WERI-Rb-1 (cell line): Measurements from ENCODE around the gene NLRP9.
"Not testable (repeated sequence)": the region's sequence is repeated elsewhere in the genome, so short reads cannot be mapped to it uniquely, and the experiment has no call there.

Source experiments
- DNase-seq: peaks from one replicate; pipeline ENCODE4 v3.0.0-alpha.2; 2020
- H3K27ac ChIP-seq: fragments of 250-450 bp; sonication (Bioruptor Pico); 2 replicates; pipeline ENCODE4 v1.5.1; 2020; ENCODE audit warnings: mild to moderate bottlenecking, moderate library complexity
- H3K27me3 ChIP-seq: fragments of 250-450 bp; sonication (Bioruptor Pico); 2 replicates; pipeline ENCODE4 v1.5.1; 2021; ENCODE audit warnings: mild to moderate bottlenecking, low read depth, moderate library complexity; ENCODE audit not compliant: insufficient read depth, severe bottlenecking
- H3K36me3 ChIP-seq: fragments of 250-450 bp; sonication (Bioruptor Pico); 2 replicates; pipeline ENCODE4 v1.5.1; 2020; ENCODE audit warnings: mild to moderate bottlenecking, moderate library complexity
- H3K4me3 ChIP-seq: 2 replicates; pipeline ENCODE4 v1.5.1; 2011; ENCODE audit warnings: low read depth, mild to moderate bottlenecking, control low read depth, low read length
- H3K9me3 ChIP-seq: fragments of 250-450 bp; sonication (Bioruptor Pico); 2 replicates; pipeline ENCODE4 v1.5.1; 2021; ENCODE audit warnings: mild to moderate bottlenecking, moderate library complexity; ENCODE audit not compliant: severe bottlenecking
- TF ChIP-seq, protein P1 (sequence below): IDR thresholded peaks from 2 replicates; pipeline ENCODE4 v1.5.1; 2011; ENCODE audit warnings: low read depth, mild to moderate bottlenecking, control low read depth, inconsistent platforms, low read length

Gene NLRP9

DNA sequence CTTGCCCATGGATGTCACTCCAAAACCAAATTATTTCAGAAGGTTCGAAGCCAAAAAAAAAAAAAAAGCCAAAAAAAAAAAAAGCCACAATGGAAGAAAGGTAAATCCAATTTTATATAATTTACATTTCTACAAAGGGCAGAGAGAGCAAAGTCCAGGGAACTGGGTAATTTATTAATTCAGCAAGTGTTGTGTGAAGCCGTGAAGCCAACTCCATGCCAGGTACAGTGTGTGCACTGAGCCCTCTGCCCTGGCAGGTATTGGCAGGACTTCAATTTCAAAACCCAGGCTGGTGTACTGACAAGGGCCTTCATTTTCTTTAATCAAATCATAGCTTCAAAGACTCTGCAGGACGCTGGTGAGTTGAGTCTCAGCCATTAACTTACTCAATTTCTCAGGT is 15.2 kb upstream of the NLRP9 start:
- Histone ChIP-seq H3K36me3 (no peaks in the 10 kb centered on the region), H3K9me3 (no peaks in the 10 kb centered on the region), H3K27ac (no peak overlapping the region), H3K27me3 (peaks cover 73% of the 10 kb centered on the region), H3K4me3 (no peak overlapping the region)
- DNase-seq: no peak
- TF ChIP-seq, protein P1, sequence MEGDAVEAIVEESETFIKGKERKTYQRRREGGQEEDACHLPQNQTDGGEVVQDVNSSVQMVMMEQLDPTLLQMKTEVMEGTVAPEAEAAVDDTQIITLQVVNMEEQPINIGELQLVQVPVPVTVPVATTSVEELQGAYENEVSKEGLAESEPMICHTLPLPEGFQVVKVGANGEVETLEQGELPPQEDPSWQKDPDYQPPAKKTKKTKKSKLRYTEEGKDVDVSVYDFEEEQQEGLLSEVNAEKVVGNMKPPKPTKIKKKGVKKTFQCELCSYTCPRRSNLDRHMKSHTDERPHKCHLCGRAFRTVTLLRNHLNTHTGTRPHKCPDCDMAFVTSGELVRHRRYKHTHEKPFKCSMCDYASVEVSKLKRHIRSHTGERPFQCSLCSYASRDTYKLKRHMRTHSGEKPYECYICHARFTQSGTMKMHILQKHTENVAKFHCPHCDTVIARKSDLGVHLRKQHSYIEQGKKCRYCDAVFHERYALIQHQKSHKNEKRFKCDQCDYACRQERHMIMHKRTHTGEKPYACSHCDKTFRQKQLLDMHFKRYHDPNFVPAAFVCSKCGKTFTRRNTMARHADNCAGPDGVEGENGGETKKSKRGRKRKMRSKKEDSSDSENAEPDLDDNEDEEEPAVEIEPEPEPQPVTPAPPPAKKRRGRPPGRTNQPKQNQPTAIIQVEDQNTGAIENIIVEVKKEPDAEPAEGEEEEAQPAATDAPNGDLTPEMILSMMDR: no peak

DNA sequence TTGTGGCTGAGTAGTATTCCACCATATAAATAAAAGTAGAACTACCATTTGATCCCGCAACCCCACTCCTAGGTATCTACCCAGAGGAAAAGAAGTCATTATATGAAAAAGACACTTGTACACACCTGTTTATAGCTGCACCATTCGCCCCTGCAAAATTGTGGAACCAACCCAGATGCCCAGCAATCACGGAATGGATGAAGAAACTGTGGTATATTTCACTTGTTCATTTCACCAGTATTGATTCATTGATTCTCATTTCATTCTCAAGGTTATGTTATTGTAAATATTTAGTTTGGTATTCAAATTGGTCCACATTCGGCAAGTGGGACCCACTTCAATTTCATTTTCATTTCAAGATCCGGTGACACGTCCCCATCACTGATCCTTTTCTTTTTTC is 12.5 kb upstream of the NLRP9 start:
- Histone ChIP-seq H3K27ac (no peak overlapping the region), H3K27me3 (peaks cover 91% of the 10 kb centered on the region), H3K4me3 (no peak overlapping the region), H3K36me3 (no peaks in the 10 kb centered on the region), H3K9me3 (no peaks in the 10 kb centered on the region)
- DNase-seq: no peak
- TF ChIP-seq, protein P1: no peak

DNA sequence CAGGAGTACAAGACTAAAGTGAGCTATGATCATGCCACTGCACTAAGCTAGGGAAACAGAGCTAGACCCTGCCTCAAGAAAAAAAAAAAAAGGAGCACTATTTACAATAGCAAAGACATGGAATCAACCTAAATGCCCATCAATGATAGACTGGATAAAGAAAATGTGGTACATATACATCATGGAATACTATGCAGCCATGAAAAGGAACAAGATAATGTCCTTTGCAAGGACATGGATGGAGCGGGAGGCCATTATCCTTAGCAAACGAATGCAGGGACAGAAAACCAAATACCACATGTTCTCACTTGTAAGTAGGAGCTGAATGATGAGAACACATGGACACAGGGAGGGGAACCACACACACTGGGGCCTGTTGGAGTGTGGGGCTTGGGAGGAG is 7.8 kb downstream of the NLRP9 start:
- H3K36me3 ChIP-seq, H3K4me3 ChIP-seq: not testable (repeated sequence)

DNA sequence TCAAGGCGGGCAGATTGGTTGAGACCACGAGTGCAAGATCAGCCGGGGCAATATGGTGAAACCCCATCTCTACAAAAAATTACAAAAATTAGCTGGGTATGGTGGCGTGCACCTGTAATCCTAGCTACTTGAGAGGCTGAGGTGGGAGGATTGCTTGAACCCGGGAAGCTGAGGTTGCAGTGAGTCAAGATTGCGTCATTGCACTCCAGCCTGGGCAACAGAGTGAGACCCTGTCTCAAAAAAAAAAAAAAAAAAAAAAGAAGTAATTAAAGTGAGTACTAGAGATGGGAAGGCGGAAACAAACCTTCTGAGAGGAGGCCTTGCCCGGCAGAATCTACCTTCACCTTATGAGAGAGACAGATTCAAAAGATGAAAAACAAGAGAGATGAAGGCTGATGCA is 14.7 kb downstream of the NLRP9 start:
- DNase-seq: no peak
- Histone ChIP-seq H3K4me3 (no peak overlapping the region), H3K9me3 (peaks cover 16% of the 10 kb centered on the region), H3K27ac (no peak overlapping the region), H3K36me3 (no peaks in the 10 kb centered on the region), H3K27me3 (peaks cover 84% of the 10 kb centered on the region)
- TF ChIP-seq, protein P1: no peak

More for the DNA sequence above, 7.8 kb downstream of the NLRP9 start:
- not testable (repeated sequence) for H3K27ac ChIP-seq, DNase-seq
- H3K27me3 ChIP-seq: peaks cover 78% of the 10 kb centered on the region
- peaks cover 13% of the 10 kb centered on the region for H3K9me3 ChIP-seq

DNA sequence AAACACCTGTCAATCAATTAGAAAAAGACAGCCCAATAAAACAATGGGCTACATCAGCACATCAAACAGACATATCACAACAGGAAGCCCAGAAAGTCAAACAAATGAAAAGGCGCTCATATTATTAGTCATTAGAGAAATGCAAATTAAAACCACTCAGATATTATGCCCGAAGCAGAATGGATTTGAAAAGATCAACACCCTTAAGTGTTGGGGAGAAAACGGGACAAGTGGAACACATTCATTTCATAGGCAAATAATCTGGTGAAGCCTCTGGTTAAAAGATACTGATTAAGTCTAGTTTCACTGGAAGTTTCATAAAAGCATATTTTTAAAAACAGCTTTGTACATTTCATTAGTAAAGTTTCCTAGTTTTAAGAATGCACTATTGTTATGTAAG is 17.4 kb downstream of the NLRP9 start:
- TF ChIP-seq, protein P1: no peak
- no peaks in the 10 kb centered on the region for H3K36me3 ChIP-seq
- H3K27me3 ChIP-seq: peaks cover 81% of the 10 kb centered on the region
- H3K4me3 ChIP-seq: no peak overlapping the region
- DNase-seq: no peak
- H3K9me3 ChIP-seq: peaks cover 16% of the 10 kb centered on the region
- H3K27ac ChIP-seq: no peak overlapping the region

DNA sequence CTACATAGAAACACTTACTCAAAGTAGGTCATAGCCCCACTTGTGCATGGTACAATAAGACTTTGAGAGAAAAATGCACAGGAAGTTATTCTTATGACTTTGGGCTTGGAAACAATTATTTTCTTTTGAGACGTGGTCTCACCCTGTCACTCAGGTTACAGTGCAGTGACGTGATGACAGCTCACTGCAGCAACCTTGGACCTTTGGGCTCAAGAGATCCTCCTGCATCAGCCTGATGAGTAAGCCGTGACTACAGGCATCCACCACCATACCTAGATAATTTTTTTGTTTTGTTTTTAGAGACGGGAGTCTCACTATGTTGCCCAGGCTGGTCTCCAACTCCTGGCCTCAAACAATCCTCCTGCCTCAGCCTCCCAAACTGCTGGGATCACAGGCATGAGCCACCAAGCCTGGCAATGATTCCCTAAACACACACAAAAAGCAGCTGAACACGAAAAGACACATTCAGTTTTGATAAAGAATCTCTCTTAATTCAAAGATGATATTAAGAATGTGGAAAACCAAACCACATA is 17.9 kb downstream of the NLRP9 start:
- Histone ChIP-seq H3K36me3 (no peaks in the 10 kb centered on the region), H3K27ac (no peak overlapping the region), H3K4me3 (no peak overlapping the region), H3K9me3 (peaks cover 16% of the 10 kb centered on the region), H3K27me3 (peaks cover 81% of the 10 kb centered on the region)
- TF ChIP-seq, protein P1: no peak
- no peak for DNase-seq

DNA sequence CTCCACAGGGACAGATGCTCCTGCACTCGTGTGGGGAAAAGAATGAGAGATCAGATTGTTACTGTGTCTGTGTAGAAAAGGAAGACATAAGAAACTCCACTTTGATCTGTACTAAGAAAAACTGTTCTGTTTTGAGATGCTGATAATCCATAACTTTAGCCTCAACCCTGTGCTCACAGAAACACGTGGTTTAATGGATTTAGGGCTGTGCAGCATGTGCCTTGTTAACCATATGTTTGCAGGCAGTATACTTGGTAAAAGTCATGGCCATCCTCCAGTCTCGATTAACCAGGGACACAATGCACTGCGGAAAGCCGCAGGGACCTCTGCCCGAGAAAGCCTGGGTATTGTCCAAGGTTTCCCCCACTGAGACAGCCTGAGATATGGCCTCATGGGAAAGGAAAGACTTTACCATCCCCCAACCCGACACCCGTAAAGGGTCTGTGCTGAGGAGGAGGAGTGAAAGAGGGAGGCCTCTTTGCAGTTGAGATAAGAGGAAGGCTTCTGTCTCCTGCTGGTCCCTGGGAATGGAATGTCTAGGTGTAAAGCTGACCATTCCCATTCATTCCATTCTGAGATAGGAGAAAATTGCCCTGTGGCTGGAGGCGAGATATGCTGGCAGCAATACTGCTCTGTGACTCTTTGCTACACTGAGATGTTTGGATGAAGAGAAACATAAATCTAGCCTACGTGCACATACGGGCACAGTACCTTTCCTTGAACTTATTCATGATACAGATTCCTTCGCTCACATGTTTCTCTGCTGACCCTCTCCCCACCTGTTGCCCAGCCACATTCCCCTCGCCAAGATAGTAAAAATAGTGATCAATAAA is 20.1 kb downstream of the NLRP9 start:
- DNase-seq, H3K36me3 ChIP-seq, H3K27ac ChIP-seq, H3K4me3 ChIP-seq: not testable (repeated sequence)
- Histone ChIP-seq H3K9me3 (peaks cover 16% of the 10 kb centered on the region), H3K27me3 (peaks cover 70% of the 10 kb centered on the region)
